HCT116 (cell line): ENCODE measurements around the gene AAK1. TPM values are rescaled to one million over a fixed set of nuclear protein-coding genes. Genes with fewer than 3 reads are reported as not detected.

ENCODE experiments used
- ATAC-seq: fragments of 200-7000 bp; cut with Tn5 transposase; 2 replicates; pipeline ENCODE4 v1.9.1; 2020; ENCODE audit warnings: mild to moderate bottlenecking, moderate library complexity
- BruUV-seq: library from RNA; stranded (reverse); fragments of 400-500 nt; replicated peaks from 2 replicates; lab custom pipeline; 2021; lab: Mats Ljungman, UMichigan
- CTCF ChIA-PET: fragments of 300-600 bp; sonication (Branson Sonifier 250); formaldehyde crosslinking; loops from one replicate; lab custom pipeline; 2021; ENCODE audit warnings: antibody characterized with exemption; lab: Charles Lee
- POLR2A ChIA-PET: fragments of 300-600, 350-600 bp; sonication (Branson Sonifier 250); formaldehyde crosslinking; loops from one replicate; lab custom pipeline; 2021; ENCODE audit warnings: antibody characterized with exemption; lab: Charles Lee
- RAD21 ChIA-PET, 2 experiments: fragments of 300-600 bp; sonication (Branson Sonifier 250); formaldehyde crosslinking; loops; one replicate each; lab custom pipeline; 2023; ENCODE audit warnings: low total read pairs in 2 of 2; ENCODE audit not compliant: uncharacterized antibody in 2 of 2, unreplicated experiment in 2 of 2, low non-redundant PET in 1 of 2; lab: Charles Lee
- DNase-seq: peaks from one replicate; pipeline ENCODE4 v3.0.0-alpha.2; 2010; ENCODE audit warnings: low read depth, low spot score
- H2AFZ ChIP-seq: fragments of 200-600 bp; shearing (Covaris generic), sonication (generic); 2 replicates; pipeline ENCODE4 v1.6.1; 2017; ENCODE audit warnings: low read depth, mixed run types, mixed read lengths, antibody characterized with exemption, low read length; ENCODE audit not compliant: poor library complexity, severe bottlenecking
- H3K27ac ChIP-seq: 2 replicates; pipeline ENCODE4 v1.5.1; 2012; ENCODE audit warnings: low read depth, low read length
- H3K27me3 ChIP-seq: fragments of 200-600 bp; sonication (generic); 2 replicates; pipeline ENCODE4 v1.6.1; 2016; ENCODE audit warnings: mixed run types, low read length, mixed read lengths; ENCODE audit not compliant: insufficient read depth
- H3K36me3 ChIP-seq, 2 experiments: fragments of 200-500 bp in 1 of 2; fragments of 200-600 bp in 1 of 2; sonication (Bioruptor generic) in 1 of 2; sonication (generic) in 1 of 2; 2 replicates each; pipeline versions ENCODE4 v1.5.1 to v1.6.1; 2014 to 2016; ENCODE audit warnings: low read length in 2 of 2, inconsistent platforms in 1 of 2, mixed read lengths in 1 of 2, mixed run types in 1 of 2; ENCODE audit not compliant: insufficient read depth in 2 of 2, control insufficient read depth in 1 of 2
- H3K4me1 ChIP-seq, 2 experiments: fragments of 200-600 bp in 1 of 2; sonication (generic) in 1 of 2; 2 replicates each; pipeline versions ENCODE4 v1.5.1 to v1.6.1; 2012 to 2017; ENCODE audit warnings: low read length in 2 of 2, inconsistent platforms in 1 of 2, mild to moderate bottlenecking in 1 of 2, mixed read lengths in 1 of 2, mixed run types in 1 of 2, moderate library complexity in 1 of 2; ENCODE audit not compliant: insufficient read depth in 2 of 2, control insufficient read depth in 1 of 2
- H3K4me2 ChIP-seq: fragments of 200-600 bp; sonication (generic); 2 replicates; pipeline ENCODE4 v1.6.1; 2017; ENCODE audit warnings: mixed run types, low read length, mixed read lengths
- H3K4me3 ChIP-seq, 2 experiments: fragments of 200-600 bp in 1 of 2; sonication (generic) in 1 of 2; replicated peaks in 1 of 2; 2 replicates each; pipeline ENCODE4 v1.5.1; 2011 to 2016; ENCODE audit warnings: low read length in 2 of 2, control low read depth in 1 of 2, low read depth in 1 of 2, mild to moderate bottlenecking in 1 of 2, mixed read lengths in 1 of 2, mixed run types in 1 of 2
- H3K79me2 ChIP-seq: fragments of 200-600 bp; sonication (generic); 2 replicates; pipeline ENCODE4 v1.6.1; 2017; ENCODE audit warnings: mild to moderate bottlenecking, mixed run types, low read length, moderate library complexity, mixed read lengths; ENCODE audit not compliant: insufficient read depth
- H3K9ac ChIP-seq: fragments of 200-600 bp; sonication (generic); 2 replicates; pipeline ENCODE4 v1.6.1; 2016; ENCODE audit warnings: low read length, mixed read lengths
- H3K9me2 ChIP-seq: fragments of 200-600 bp; sonication (generic), shearing (Covaris generic); 2 replicates; pipeline ENCODE4 v1.6.1; 2017; ENCODE audit warnings: mixed run types, mild to moderate bottlenecking, moderate library complexity; ENCODE audit not compliant: insufficient read depth
- H3K9me3 ChIP-seq, 2 experiments: fragments of 200-500 bp in 1 of 2; fragments of 200-600 bp in 1 of 2; sonication (Bioruptor generic) in 1 of 2; sonication (generic) in 1 of 2; 2 replicates each; pipeline ENCODE4 v1.6.1; 2014 to 2017; ENCODE audit warnings: low read length in 2 of 2, mixed read lengths in 2 of 2, inconsistent platforms in 1 of 2, low read depth in 1 of 2, mild to moderate bottlenecking in 1 of 2, mixed run types in 1 of 2, moderate library complexity in 1 of 2; ENCODE audit not compliant: control insufficient read depth in 1 of 2, insufficient read depth in 1 of 2
- H4K20me1 ChIP-seq: fragments of 200-600 bp; sonication (generic), shearing (Covaris generic); 2 replicates; pipeline ENCODE4 v1.6.1; 2017; ENCODE audit warnings: mixed run types, mild to moderate bottlenecking, moderate library complexity; ENCODE audit not compliant: insufficient read depth
- CEBPB ChIP-seq: IDR thresholded peaks from 2 replicates; pipeline ENCODE4 v1.6.1; 2012; ENCODE audit warnings: low read depth
- CTCF ChIP-seq, 3 experiments: fragments of 200-600 bp in 1 of 3; sonication (generic) in 1 of 3; IDR thresholded peaks in 2 of 3; conservative IDR thresholded peaks in 1 of 3; 2 replicates each; pipeline ENCODE4 v1.5.1; 2012 to 2017; ENCODE audit warnings: low read depth in 2 of 3, low read length in 2 of 3, antibody characterized with exemption in 1 of 3, borderline replicate concordance in 1 of 3, control low read depth in 1 of 3, mild to moderate bottlenecking in 1 of 3, mixed read lengths in 1 of 3, mixed run types in 1 of 3, moderate library complexity in 1 of 3; ENCODE audit not compliant: insufficient read depth in 1 of 3
- ELF1 ChIP-seq: IDR thresholded peaks from 2 replicates; pipeline ENCODE4 v1.6.1; 2012; ENCODE audit warnings: low read depth, borderline replicate concordance
- FOSL1 ChIP-seq: IDR thresholded peaks from 2 replicates; pipeline ENCODE4 v1.6.1; 2012; ENCODE audit warnings: low read depth
- POLR2A ChIP-seq: IDR thresholded peaks from 2 replicates; pipeline ENCODE4 v1.7.0; 2011; ENCODE audit warnings: borderline replicate concordance; ENCODE audit not compliant: insufficient read depth, insufficient read length; ENCODE audit errors: extremely low read depth
- POLR2AphosphoS5 ChIP-seq: IDR thresholded peaks from 2 replicates; pipeline ENCODE4 v1.6.1; 2011; ENCODE audit warnings: mild to moderate bottlenecking, low read depth, low read length, moderate library complexity
- RAD21 ChIP-seq: IDR thresholded peaks from 2 replicates; pipeline ENCODE4 v1.6.1; 2012; ENCODE audit warnings: low read depth, mild to moderate bottlenecking
- REST ChIP-seq: IDR thresholded peaks from 2 replicates; pipeline ENCODE4 v1.6.1; 2012; ENCODE audit warnings: low read depth
- SP1 ChIP-seq: IDR thresholded peaks from 2 replicates; pipeline ENCODE4 v1.6.1; 2012; ENCODE audit warnings: low read depth
- SRF ChIP-seq: IDR thresholded peaks from 2 replicates; pipeline ENCODE4 v1.6.1; 2012; ENCODE audit warnings: low read depth
- TCF7L2 ChIP-seq: IDR thresholded peaks from 2 replicates; pipeline ENCODE4 v1.7.0; 2011; ENCODE audit warnings: borderline replicate concordance, inconsistent platforms; ENCODE audit not compliant: insufficient read depth, insufficient read length; ENCODE audit errors: extremely low read depth
- YY1 ChIP-seq: IDR thresholded peaks from 2 replicates; pipeline ENCODE4 v1.6.1; 2011; ENCODE audit warnings: low read length, low read depth, moderate library complexity, mild to moderate bottlenecking; ENCODE audit not compliant: insufficient replicate concordance; ENCODE audit errors: extremely low read depth
- ZBTB33 ChIP-seq: IDR thresholded peaks from 2 replicates; pipeline ENCODE4 v1.6.1; 2011; ENCODE audit warnings: mild to moderate bottlenecking, low read length, moderate library complexity; ENCODE audit not compliant: insufficient replicate concordance; ENCODE audit errors: extremely low read depth
- ZFX ChIP-seq: fragments of 450-650 bp; IDR thresholded peaks from 2 replicates; pipeline ENCODE4 v1.6.1; 2017
- intact Hi-C: fragments of 100-400 bp; cut with micrococcal nuclease; formaldehyde crosslinking; loops from 2 replicates; pipeline ENCODE4 v1.10.0; 2022
- total RNA-seq: library from RNA; stranded (reverse); gene quantifications from one replicate; pipeline ENCODE4 v1.2.1, GENCODE V29; 2021; ENCODE audit not compliant: unreplicated experiment

AAK1 gene
- total RNA-seq, 1 experiment from 2014 or later = 32.0 TPM

GRCh38 chr2:69521747-69522146 lies 121.8 kb downstream of the AAK1 start:
- Histone ChIP-seq H3K9ac (no peak overlapping the region), H3K36me3 (peaks cover 0 to 3% of the 10 kb centered on the region in 2 experiments; a peak in 1 of 4 replicates), H3K27ac (no peak overlapping the region), H3K27me3 (no peaks in the 10 kb centered on the region), H3K4me1 (no peaks in the 10 kb centered on the region), H3K79me2 (no peaks in the 10 kb centered on the region), H3K9me3 (no peaks in the 10 kb centered on the region), H4K20me1 (no peaks in the 10 kb centered on the region), H3K4me2 (no peak overlapping the region), H3K9me2 (no peaks in the 10 kb centered on the region), H3K4me3 (no peak overlapping the region), H2AFZ (no peak overlapping the region)
- TF ChIP-seq RAD21 = no peak
- no peak for TF ChIP-seq ZFX
- TF ChIP-seq TCF7L2 = no peak
- TF ChIP-seq CTCF (IDR thresholded peaks at IDR 0.05 in 2 of 3, conservative IDR thresholded peaks at IDR 0.05 in 1 of 3; ENCODE audit: borderline replicate concordance in 1 of 3, insufficient read depth in 1 of 3, low read depth in 2 of 3, low read length in 2 of 3) = no peak
- no peak for TF ChIP-seq POLR2A
- no peak for TF ChIP-seq FOSL1
- no peak for TF ChIP-seq ELF1
- ChIA-PET RAD21 (no interaction called here), CTCF (no interaction called here), POLR2A (no interaction called here)
- intact Hi-C loops = no loop called here
- BruUV-seq = no TSS peak
- DNase-seq = no peak
- ATAC-seq = no peak

- intact Hi-C loops = no loop called here
- H3K36me3 ChIP-seq = peaks cover 0 to 3% of the 10 kb centered on the region in 2 experiments; a peak in 1 of 4 replicates
- H3K9me2 ChIP-seq = no peaks in the 10 kb centered on the region
- ChIA-PET CTCF (no interaction called here), POLR2A (no interaction called here), RAD21 (no interaction called here)
- H3K4me1 ChIP-seq = no peaks in the 10 kb centered on the region
- no peak overlapping the region for H3K4me3 ChIP-seq
- DNase-seq = no peak
- no TSS peak for BruUV-seq
- H3K27me3 ChIP-seq = no peaks in the 10 kb centered on the region
- no peak overlapping the region for H3K27ac ChIP-seq
- H3K9ac ChIP-seq = no peak overlapping the region
- no peak overlapping the region for H2AFZ ChIP-seq
- H3K9me3 ChIP-seq = no peaks in the 10 kb centered on the region
- no peak overlapping the region for H3K4me2 ChIP-seq
- no peak for ATAC-seq
- no peaks in the 10 kb centered on the region for H4K20me1 ChIP-seq
- no peaks in the 10 kb centered on the region for H3K79me2 ChIP-seq
- TF ChIP-seq YY1 (no peak), SP1 (no peak), ZBTB33 (no peak), CEBPB (no peak), POLR2AphosphoS5 (no peak), REST (no peak), SRF (no peak)
Observed at GRCh38 chr2:69518841-69519240, 124.7 kb downstream of the AAK1 start.
